Vagina (tissue), 2 donors: Measurements from ENCODE around the gene DET1. TPM values are rescaled to one million over a fixed set of nuclear protein-coding genes. Genes with fewer than 3 reads are reported as not detected.

Source experiments
- DNase-seq, 2 donors: peaks; one replicate each; pipeline ENCODE4 v3.0.0-alpha.2; 2017; ENCODE audit errors: extremely low spot score in 2 of 2
- H3K27ac ChIP-seq: fragments of 200-600 bp; sonication (generic); one replicate; pipeline ENCODE4 v1.5.1; 2019
- H3K27me3 ChIP-seq: fragments of 200-600 bp; sonication (generic); one replicate; pipeline ENCODE4 v1.5.1; 2019
- H3K36me3 ChIP-seq, 2 donors: fragments of 200-600 bp; sonication (generic); one replicate each; pipeline ENCODE4 v1.5.1; 2017 to 2019
- H3K4me1 ChIP-seq: fragments of 200-600 bp; sonication (generic); one replicate; pipeline ENCODE4 v1.5.1; 2019
- H3K4me3 ChIP-seq, 2 donors: fragments of 200-600 bp; sonication (generic); 1 replicate in 1 of 2; 2 replicates in 1 of 2; pipeline ENCODE4 v1.5.1; 2016 to 2019
- H3K9me3 ChIP-seq: fragments of 200-600 bp; sonication (generic); one replicate; pipeline ENCODE4 v1.5.1; 2019
- CTCF ChIP-seq, 3 experiments: fragments of 450-650 bp in 2 of 3; fragments of 200-600 bp in 1 of 3; sonication (generic) in 1 of 3; IDR thresholded peaks; one replicate each; pipeline ENCODE4 v1.5.1; 2017 to 2019; ENCODE audit warnings: antibody characterized with exemption in 3 of 3, mild to moderate bottlenecking in 2 of 3, moderate library complexity in 2 of 3
- POLR2A ChIP-seq, 2 donors: fragments of 450-650 bp; IDR thresholded peaks; one replicate each; pipeline ENCODE4 v1.6.1; 2017; ENCODE audit warnings: antibody characterized with exemption in 2 of 2, mild to moderate bottlenecking in 2 of 2, moderate library complexity in 2 of 2
- POLR2AphosphoS5 ChIP-seq, 2 donors: sonication (generic); formaldehyde crosslinking; IDR thresholded peaks; one replicate each; pipeline ENCODE4 v1.9.0; 2017; ENCODE audit warnings: antibody characterized with exemption in 2 of 2, mild to moderate bottlenecking in 2 of 2, low read depth in 1 of 2; ENCODE audit not compliant: insufficient read depth in 1 of 2
- intact Hi-C: fragments of 100-400 bp; cut with DNase I; formaldehyde crosslinking; loops from one replicate; pipeline ENCODE4 v1.15.1; 2023
- total RNA-seq: library from RNA; depleted of rRNA; stranded (reverse); fragments of >200 nt; gene quantifications from one replicate; pipeline ENCODE4 v1.2.3, GENCODE V29; 2016

DET1 gene
- total RNA-seq, 1 donor from 2014 or later: 5.6 TPM

GRCh38 chr15:88580532-88580931, 34.1 kb upstream of the DET1 start:
- Histone ChIP-seq H3K36me3 (no peaks in the 10 kb centered on the region), H3K4me3 (no peak overlapping the region), H3K27ac (no peak overlapping the region), H3K27me3 (no peaks in the 10 kb centered on the region), H3K4me1 (no peaks in the 10 kb centered on the region), H3K9me3 (no peaks in the 10 kb centered on the region)
- intact Hi-C loops: no loop called here
- no peak for DNase-seq
- TF ChIP-seq CTCF (IDR thresholded peaks at IDR 0.05) (no peak), POLR2A (IDR thresholded peaks at IDR 0.05) (no peak), POLR2AphosphoS5 (IDR thresholded peaks at IDR 0.05; ENCODE audit: insufficient read depth in 1 of 2, low read depth in 1 of 2) (no peak)

GRCh38 chr15:88579322-88579721, 32.8 kb upstream of the DET1 start:
- no peaks in the 10 kb centered on the region for H3K4me1 ChIP-seq
- H3K9me3 ChIP-seq: no peaks in the 10 kb centered on the region
- no peak overlapping the region for H3K27ac ChIP-seq
- no peaks in the 10 kb centered on the region for H3K27me3 ChIP-seq
- intact Hi-C loops: no loop called here
- H3K4me3 ChIP-seq: no peak overlapping the region
- H3K36me3 ChIP-seq: no peaks in the 10 kb centered on the region
- TF ChIP-seq POLR2A (IDR thresholded peaks at IDR 0.05) (no peak), POLR2AphosphoS5 (IDR thresholded peaks at IDR 0.05; ENCODE audit: insufficient read depth in 1 of 2, low read depth in 1 of 2) (no peak), CTCF (IDR thresholded peaks at IDR 0.05) (no peak)
- DNase-seq: no peak

- H3K9me3 ChIP-seq: no peaks in the 10 kb centered on the region
- intact Hi-C loops: no loop called here
- no peak for TF ChIP-seq POLR2AphosphoS5 (IDR thresholded peaks at IDR 0.05; ENCODE audit: insufficient read depth in 1 of 2, low read depth in 1 of 2)
- TF ChIP-seq CTCF (IDR thresholded peaks at IDR 0.05): no peak
- TF ChIP-seq POLR2A (IDR thresholded peaks at IDR 0.05): no peak
These were observed 28.2 kb upstream of the DET1 start for GRCh38 chr15:88574655-88575054.

GRCh38 chr15:88574077-88574476, 27.6 kb upstream of the DET1 start:
- Histone ChIP-seq H3K27me3 (no peaks in the 10 kb centered on the region), H3K9me3 (no peaks in the 10 kb centered on the region), H3K4me3 (no peak overlapping the region), H3K36me3 (no peaks in the 10 kb centered on the region), H3K4me1 (no peaks in the 10 kb centered on the region), H3K27ac (no peak overlapping the region)
- TF ChIP-seq POLR2A (IDR thresholded peaks at IDR 0.05) (no peak), CTCF (IDR thresholded peaks at IDR 0.05) (no peak), POLR2AphosphoS5 (IDR thresholded peaks at IDR 0.05; ENCODE audit: insufficient read depth in 1 of 2, low read depth in 1 of 2) (no peak)
- intact Hi-C loops: no loop called here
- no peak for DNase-seq

More at GRCh38 chr15:88574655-88575054, 28.2 kb upstream of the DET1 start:
- H3K27me3 ChIP-seq: no peaks in the 10 kb centered on the region
- no peak overlapping the region for H3K27ac ChIP-seq
- no peaks in the 10 kb centered on the region for H3K4me1 ChIP-seq
- no peak overlapping the region for H3K4me3 ChIP-seq
- DNase-seq: no peak
- H3K36me3 ChIP-seq: no peaks in the 10 kb centered on the region

- no peak for DNase-seq
- no peak for TF ChIP-seq POLR2A (IDR thresholded peaks at IDR 0.05)
- no peak for TF ChIP-seq POLR2AphosphoS5 (IDR thresholded peaks at IDR 0.05; ENCODE audit: insufficient read depth in 1 of 2, low read depth in 1 of 2)
- TF ChIP-seq CTCF (IDR thresholded peaks at IDR 0.05): no peak
- Histone ChIP-seq H3K9me3 (no peaks in the 10 kb centered on the region), H3K36me3 (no peaks in the 10 kb centered on the region), H3K4me1 (no peaks in the 10 kb centered on the region), H3K27ac (no peak overlapping the region), H3K27me3 (no peaks in the 10 kb centered on the region), H3K4me3 (no peak overlapping the region)
- intact Hi-C loops: no loop called here
These were observed 25.4 kb upstream of the DET1 start for GRCh38 chr15:88571852-88572259.
